Islet of Langerhans (tissue), 1 donor: ENCODE data around the gene CDK6.

Experiments used
- FAIRE-seq: peaks from one replicate; lab custom pipeline; 2011; peaks lifted over from hg19 to GRCh38; lab: Jason Lieb, UNC

Gene CDK6

DNA sequence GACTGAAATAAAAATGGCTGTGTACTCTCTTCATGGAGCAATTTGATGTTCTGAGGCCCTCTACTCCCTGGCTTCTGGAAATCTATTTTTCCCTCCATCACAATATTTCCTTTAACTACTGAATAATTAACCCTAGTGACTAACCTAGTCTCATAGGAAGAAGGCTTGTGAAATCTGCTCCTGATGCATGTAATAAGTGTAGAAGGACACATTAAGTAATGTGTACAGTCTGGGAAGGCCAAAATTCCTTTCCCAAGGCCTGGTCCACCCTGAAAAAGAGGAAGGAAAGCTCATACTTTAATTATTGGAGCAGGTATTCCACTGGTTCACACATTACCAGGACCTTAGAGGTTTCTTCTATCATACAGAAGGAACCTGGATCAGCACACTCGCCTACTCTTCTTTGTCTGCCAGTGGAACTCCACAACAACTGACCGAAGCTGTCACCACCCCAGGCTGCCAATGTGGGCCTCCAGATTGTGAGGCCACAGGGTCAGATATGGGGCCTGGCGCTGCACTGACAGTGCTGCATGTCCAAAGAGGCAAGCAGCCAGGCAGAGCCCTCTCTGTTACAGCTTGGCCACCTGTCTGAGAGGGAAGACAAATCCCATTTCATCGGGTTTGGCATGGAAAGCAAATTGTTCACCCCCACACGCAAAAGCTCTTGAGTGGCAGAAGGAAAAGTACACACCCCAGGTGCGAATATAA lies 191.8 kb downstream of the CDK6 start:
- no peak for FAIRE-seq

GRCh38 chr7:92643821-92644220 lies 192.6 kb downstream of the CDK6 start:
- FAIRE-seq = no peak

GRCh38 chr7:92641921-92642511 lies 194.4 kb downstream of the CDK6 start:
- FAIRE-seq = no peak

DNA sequence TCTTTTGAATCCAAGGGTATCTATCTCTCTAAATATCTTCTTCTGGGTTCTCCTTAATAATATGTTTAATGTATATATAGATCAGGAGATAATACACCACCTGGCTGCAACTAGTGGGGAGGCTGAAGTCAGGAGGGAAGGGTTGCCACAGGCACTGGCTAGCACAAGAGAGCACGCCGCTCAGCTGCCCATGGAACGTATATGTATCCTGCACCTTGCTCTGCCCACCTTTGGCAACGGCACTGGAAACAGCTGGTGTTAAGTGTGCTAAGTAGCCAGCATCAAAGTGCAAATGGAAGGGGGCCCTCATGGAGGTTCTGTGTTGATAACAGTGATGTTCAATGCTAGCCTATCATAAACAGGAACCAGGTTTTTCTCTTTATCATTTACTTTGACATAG lies 196.4 kb downstream of the CDK6 start:
- no peak for FAIRE-seq

DNA sequence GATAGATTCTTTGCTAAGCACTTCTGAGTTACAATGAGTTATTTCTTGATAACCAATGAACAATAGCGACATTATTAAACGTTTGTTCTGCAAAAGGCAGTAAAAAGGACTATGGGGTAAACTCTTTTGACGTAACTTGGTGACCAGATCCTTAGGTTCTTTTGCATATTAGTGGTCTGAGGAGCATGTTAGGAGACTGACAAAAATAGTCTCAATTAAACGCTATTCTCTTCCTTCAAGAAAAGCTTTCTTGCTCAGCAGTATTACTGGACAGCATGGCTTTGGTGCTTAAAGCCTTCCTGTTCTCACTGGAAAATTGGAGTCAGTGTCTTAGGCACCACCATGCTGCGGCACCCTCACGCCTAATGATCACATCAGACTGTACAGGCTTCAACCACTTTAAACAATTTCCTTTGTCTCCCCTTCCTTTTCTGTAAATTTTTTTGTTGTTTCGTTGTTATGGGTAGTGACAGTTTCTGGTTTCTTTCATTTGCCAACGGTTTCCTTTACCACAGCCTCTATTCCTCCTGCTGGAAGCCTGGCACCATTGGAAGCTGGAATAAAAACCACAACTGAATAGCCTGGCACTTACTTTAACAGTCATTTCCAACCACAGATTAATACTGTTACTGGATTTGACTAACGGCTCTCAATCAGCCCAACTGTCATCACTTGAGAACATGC lies 197.0 kb downstream of the CDK6 start:
- no peak for FAIRE-seq

DNA sequence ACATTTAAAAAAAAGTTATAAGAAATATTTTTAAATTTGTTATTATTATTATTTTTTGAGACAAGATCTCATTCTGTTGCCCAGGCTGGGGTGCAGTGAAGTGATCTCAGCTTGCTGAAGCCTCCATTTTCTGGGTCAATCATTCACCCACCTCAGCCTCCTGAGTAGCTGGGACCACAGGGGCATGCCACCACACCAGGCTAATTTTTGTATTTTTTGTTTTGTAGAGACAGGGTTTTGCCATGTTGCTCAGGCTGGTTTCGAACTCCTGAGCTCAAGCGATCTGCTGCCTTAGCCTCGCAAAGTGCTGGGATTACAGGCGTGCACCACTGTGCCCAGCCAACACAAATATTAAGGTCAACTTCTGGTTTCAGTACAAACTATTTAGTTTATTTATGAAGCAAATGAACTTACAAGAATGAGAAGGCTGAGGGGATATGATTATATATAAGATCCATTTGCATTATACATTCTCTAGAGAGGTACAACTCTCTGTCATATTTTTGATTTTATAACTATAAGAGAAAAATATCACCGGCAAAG lies 200.3 kb downstream of the CDK6 start:
- FAIRE-seq = no peak

- FAIRE-seq = no peak
Observed at GRCh38 chr7:92635538-92635937, 200.8 kb downstream of the CDK6 start.

DNA sequence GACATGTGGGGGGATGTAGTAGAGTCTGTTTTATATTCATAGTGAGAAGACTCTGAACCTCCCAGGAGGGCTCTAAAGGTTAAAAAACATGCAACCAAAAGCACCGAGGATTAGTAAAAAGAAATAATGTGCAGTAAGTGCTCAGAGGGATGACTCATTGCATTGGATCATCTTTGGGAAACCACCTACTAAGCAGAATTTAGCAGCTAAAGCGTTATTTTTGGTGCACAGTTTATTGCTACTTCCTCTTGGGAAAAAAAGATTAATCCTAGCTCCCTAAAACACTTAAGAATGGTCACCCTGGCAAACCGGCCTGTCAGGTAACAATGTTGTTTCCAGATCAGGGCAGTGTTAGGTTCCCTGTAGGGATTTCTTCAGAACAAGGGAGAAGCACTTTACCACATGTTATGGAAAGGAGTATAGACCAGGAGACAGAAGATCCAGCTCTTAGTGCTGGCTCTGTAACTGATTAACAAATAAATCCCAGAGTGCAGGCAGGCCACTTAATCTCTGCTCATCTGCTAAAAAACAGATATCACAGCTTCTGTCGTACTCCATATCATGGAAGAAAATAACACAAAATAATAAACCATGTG lies 201.4 kb downstream of the CDK6 start:
- peak; percentile 94 for FAIRE-seq

- FAIRE-seq = no peak
Observed at GRCh38 chr7:92634205-92634604, 202.2 kb downstream of the CDK6 start.

GRCh38 chr7:92633211-92633906 lies 203.0 kb downstream of the CDK6 start:
- FAIRE-seq = peak; percentile 96

DNA sequence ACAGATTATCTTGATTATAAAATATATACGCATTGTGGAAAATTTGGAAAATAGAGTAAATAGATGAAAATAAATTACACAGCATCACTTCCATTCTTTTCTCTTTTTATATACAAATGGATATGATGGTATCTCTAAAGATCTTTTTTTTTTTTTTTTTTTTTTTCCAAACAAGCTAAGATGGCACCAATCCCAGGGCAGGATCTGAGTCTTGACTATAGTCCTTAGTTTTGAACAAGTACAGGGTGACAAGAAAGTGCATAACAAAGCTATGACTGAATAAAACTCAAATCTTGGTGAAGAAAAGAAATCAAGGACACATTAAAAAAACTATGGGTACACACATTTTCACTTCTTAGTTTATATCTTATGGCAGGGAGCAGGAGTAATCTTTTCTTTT lies 203.6 kb downstream of the CDK6 start:
- FAIRE-seq = no peak

GRCh38 chr7:92631850-92632487 lies 204.4 kb downstream of the CDK6 start:
- no peak for FAIRE-seq

- FAIRE-seq = no peak
Observed at GRCh38 chr7:92631067-92631849, 205.1 kb downstream of the CDK6 start.

- FAIRE-seq = no peak
Observed at GRCh38 chr7:92629779-92630178, 206.6 kb downstream of the CDK6 start.

- no peak for FAIRE-seq
Observed at GRCh38 chr7:92627956-92628355, 208.4 kb downstream of the CDK6 start.

GRCh38 chr7:92626281-92626809 lies 210.0 kb downstream of the CDK6 start:
- FAIRE-seq = no peak

DNA sequence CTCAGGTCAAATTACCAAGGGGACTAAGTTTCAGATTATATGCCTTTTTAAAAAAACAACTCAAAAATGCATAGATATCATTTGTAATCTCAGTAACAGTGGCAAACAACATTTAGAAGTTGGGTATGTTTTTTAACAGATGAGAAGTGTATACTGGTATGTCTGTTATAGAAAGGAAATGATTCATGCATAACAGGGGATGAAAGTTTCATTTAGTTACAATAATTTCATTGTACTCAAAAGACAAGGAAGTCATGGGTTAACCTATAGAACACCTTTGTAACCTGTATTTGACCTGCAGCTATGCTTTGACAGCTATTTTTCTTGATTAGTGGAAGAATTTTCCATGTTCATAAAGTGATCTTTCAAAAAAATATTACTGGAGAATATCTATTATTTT lies 210.8 kb downstream of the CDK6 start:
- FAIRE-seq = no peak

GRCh38 chr7:92624298-92624996 lies 211.9 kb downstream of the CDK6 start:
- no peak for FAIRE-seq

DNA sequence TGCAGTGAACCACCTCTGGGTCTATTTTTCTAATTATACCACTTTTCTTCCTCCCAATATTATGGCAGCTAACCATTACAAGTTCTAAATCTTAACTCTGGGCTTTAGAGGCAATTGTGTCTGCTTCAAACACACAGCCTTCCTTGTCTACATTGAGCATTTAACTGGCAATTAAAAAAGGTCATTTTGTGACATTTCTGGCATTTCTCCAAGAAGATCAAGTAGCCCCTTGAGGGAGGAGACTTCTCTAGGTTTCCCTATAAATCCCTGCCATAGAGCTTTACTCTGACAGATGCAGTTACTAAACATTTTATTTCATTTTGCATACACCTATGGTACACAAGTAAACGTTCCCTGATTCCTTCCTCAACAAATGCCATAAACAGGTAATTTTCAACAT lies 212.8 kb downstream of the CDK6 start:
- no peak for FAIRE-seq

DNA sequence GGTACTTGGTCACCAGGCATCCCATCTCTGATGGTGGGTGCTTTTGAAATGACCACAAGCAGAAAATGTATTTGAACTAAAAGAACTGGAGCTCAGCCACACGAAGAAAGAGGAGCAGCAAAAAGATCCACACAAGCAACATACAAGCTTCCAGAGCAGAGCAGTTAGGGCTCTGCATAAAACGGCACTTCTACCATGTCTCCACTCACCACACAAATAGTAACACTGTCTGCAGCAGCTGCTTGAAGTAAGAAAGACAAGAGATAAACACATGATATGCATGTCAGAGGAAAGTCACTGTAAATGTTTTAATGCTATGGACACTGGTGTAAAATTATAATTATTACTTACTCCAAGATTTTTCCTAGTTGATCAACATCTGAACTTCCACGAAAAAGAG lies 213.7 kb downstream of the CDK6 start:
- no peak for FAIRE-seq
